Lower lobe of right lung (tissue), 2 donors: ENCODE results near the gene TXNDC17. TPM values are rescaled to one million over a fixed set of nuclear protein-coding genes. Genes with fewer than 3 reads are reported as not detected.

Experiments
- ATAC-seq, 2 donors: fragments of 200-7000 bp; cut with Tn5 transposase; one replicate each; pipeline ENCODE4 v1.9.1; 2020 to 2022; ENCODE audit warnings: mild to moderate bottlenecking in 2 of 2, moderate library complexity in 2 of 2
- DNase-seq: peaks from one replicate; pipeline ENCODE4 v3.0.0-alpha.2; 2020
- H3K27ac ChIP-seq: fragments of 200-600 bp; one replicate; pipeline ENCODE4 v1.8.0; 2022
- H3K27me3 ChIP-seq: fragments of 200-600 bp; one replicate; pipeline ENCODE4 v1.8.0; 2022; ENCODE audit warnings: low read depth
- H3K36me3 ChIP-seq: fragments of 200-600 bp; one replicate; pipeline ENCODE4 v1.8.0; 2022; ENCODE audit warnings: mild to moderate bottlenecking
- H3K4me1 ChIP-seq: fragments of 200-600 bp; one replicate; pipeline ENCODE4 v1.8.0; 2022
- H3K4me3 ChIP-seq: fragments of 200-600 bp; one replicate; pipeline ENCODE4 v1.8.0; 2022; ENCODE audit warnings: mild to moderate bottlenecking
- H3K9me3 ChIP-seq: fragments of 200-600 bp; one replicate; pipeline ENCODE4 v1.8.0; 2022
- intact Hi-C: fragments of 100-400 bp; cut with DNase I; formaldehyde crosslinking; loops from one replicate; pipeline ENCODE4 v1.11.0; 2022
- total RNA-seq: library from RNA; stranded (reverse); fragmentation: NEBNext Ultra II Directional; extraction: Animal tissue kit (Norgen Biotek cat#: 25700); gene quantifications from one replicate; pipeline ENCODE4 v1.2.1, GENCODE V29; 2021
- TF ChIP-seq, protein P1 (sequence below): fragments of 200-600 bp; IDR thresholded peaks from one replicate; pipeline ENCODE4 v1.8.0; 2022; ENCODE audit warnings: antibody characterized with exemption, mild to moderate bottlenecking
- donor health status: DM: no; HTN: yes; CAD: no; lungs with severe emphysema.

Gene TXNDC17
- total RNA-seq, 1 donor from 2014 or later = 50.4 TPM

DNA sequence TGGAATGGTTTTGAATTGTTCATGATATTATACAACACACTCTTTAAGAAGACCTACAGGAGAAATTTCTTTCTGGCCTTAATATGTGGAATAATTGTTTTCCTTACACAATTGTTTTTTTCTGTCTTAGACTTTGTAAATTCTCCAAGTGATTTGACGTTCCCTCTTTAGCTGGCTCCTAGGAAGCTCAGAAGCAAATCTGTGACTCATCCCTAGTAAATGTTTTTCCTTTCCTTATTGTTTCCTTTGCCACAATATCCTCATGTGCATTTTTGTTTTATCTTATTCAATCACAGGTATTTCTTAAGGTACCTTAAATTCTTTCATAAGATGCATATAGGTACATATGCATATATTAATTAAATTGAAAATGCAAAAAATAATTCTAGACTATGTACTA, 13.8 kb upstream of the TXNDC17 start:
- intact Hi-C loops = no loop called here
- H3K9me3 ChIP-seq = no peaks in the 10 kb centered on the region

DNA sequence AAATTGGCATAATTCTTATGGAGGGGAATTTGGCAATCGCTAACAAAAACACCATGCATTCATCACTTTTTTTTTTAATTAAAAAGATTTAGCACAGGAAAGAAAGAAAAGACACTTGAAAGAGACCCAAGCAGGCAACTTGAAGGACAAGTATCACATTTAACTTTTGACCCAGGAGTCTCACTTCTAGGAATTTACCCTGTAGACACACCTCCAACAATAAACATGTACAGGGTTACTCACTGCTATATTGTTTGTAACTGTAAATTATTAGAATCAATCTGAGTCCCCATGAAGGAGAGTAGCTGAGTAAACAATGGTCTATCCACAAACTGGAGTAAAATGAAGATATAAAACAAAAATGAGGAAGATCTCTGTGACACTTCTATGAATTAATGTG, 10.5 kb upstream of the TXNDC17 start:
- Histone ChIP-seq H3K36me3 (peaks cover 66% of the 10 kb centered on the region), H3K27ac (no peak overlapping the region), H3K4me3 (no peak overlapping the region), H3K9me3 (no peaks in the 10 kb centered on the region), H3K4me1 (no peaks in the 10 kb centered on the region), H3K27me3 (no peaks in the 10 kb centered on the region)
- TF ChIP-seq, protein P1, sequence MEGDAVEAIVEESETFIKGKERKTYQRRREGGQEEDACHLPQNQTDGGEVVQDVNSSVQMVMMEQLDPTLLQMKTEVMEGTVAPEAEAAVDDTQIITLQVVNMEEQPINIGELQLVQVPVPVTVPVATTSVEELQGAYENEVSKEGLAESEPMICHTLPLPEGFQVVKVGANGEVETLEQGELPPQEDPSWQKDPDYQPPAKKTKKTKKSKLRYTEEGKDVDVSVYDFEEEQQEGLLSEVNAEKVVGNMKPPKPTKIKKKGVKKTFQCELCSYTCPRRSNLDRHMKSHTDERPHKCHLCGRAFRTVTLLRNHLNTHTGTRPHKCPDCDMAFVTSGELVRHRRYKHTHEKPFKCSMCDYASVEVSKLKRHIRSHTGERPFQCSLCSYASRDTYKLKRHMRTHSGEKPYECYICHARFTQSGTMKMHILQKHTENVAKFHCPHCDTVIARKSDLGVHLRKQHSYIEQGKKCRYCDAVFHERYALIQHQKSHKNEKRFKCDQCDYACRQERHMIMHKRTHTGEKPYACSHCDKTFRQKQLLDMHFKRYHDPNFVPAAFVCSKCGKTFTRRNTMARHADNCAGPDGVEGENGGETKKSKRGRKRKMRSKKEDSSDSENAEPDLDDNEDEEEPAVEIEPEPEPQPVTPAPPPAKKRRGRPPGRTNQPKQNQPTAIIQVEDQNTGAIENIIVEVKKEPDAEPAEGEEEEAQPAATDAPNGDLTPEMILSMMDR = no peak
- intact Hi-C loops = no loop called here
- DNase-seq = no peak
- ATAC-seq = no peak

More for the DNA sequence above, 13.8 kb upstream of the TXNDC17 start:
- Histone ChIP-seq H3K36me3 (peaks cover 57% of the 10 kb centered on the region), H3K27me3 (no peaks in the 10 kb centered on the region), H3K4me1 (no peaks in the 10 kb centered on the region), H3K4me3 (no peak overlapping the region), H3K27ac (no peak overlapping the region)
- TF ChIP-seq, protein P1 = no peak
- DNase-seq = no peak
- ATAC-seq = no peak

DNA sequence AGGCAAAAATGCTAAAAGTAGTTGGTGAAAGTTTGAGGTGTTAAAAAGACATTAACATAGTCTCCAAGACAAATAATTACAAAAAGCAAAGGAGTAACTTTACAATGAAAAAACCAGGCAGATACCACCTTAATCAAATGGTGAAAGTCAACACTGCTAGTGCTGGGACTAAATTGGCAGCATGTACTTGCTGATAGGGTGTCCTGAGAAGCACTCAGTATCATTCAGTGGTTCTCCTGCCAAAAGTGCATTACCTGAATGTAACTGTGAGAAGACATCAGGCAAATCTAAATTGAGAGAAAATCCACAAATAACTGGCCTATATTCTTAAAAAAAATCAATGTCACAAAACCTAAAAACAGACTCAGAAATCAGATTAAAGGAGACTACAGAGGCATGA, 8.3 kb upstream of the TXNDC17 start:
- intact Hi-C loops = no loop called here
- Histone ChIP-seq H3K27me3 (no peaks in the 10 kb centered on the region), H3K4me3 (no peak overlapping the region), H3K36me3 (peaks cover 53% of the 10 kb centered on the region), H3K4me1 (no peaks in the 10 kb centered on the region), H3K9me3 (no peaks in the 10 kb centered on the region), H3K27ac (no peak overlapping the region)
- TF ChIP-seq, protein P1 = no peak
- ATAC-seq = no peak
- DNase-seq = no peak

DNA sequence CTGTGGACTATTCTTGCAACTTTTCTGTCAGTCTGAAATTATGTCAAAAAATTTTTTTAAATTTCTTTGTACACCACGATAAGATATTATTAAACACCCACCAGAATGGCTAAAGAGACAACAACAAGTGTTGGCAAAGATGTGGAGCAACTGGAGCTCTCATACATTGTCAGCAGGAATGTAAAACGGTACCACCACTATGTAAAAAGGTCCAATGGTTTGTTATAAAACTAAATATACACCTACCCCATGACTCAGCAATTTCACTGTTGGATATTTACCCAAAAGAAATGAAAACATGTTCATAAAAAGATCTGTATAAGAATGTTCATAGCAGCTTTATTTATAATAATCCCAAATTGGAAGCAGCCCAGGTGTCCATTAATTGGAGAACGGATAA, 7.6 kb upstream of the TXNDC17 start:
- TF ChIP-seq, protein P1 = no peak
- H3K36me3 ChIP-seq = peaks cover 46% of the 10 kb centered on the region
- no peak for ATAC-seq
- intact Hi-C loops = no loop called here
- no peaks in the 10 kb centered on the region for H3K27me3 ChIP-seq
- H3K9me3 ChIP-seq = no peaks in the 10 kb centered on the region
- no peak overlapping the region for H3K4me3 ChIP-seq
- DNase-seq = no peak
- no peak overlapping the region for H3K27ac ChIP-seq
- peaks cover 2% of the 10 kb centered on the region for H3K4me1 ChIP-seq

DNA sequence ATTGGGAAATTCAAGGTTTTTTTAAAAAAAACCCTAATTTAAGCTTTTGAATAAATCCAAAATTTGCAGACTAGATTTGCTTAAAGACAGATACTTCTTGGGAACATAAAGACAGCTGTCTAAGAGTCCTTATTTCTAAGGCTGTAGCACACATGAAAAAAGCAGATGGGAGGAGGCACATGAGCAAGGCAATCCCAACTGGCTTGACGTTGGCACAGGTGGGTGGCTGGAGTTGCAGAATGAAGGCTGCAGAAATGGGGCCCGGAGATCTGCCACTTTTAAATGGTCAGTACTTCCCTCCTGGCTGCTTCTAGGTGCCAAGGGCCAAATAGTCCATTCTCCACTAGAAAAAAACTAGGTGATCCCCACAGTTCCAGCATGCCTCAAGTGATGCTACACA, 4.8 kb upstream of the TXNDC17 start:
- TF ChIP-seq, protein P1 = no peak
- Histone ChIP-seq H3K27ac (no peak overlapping the region), H3K36me3 (peaks cover 39% of the 10 kb centered on the region), H3K27me3 (no peaks in the 10 kb centered on the region), H3K9me3 (no peaks in the 10 kb centered on the region), H3K4me3 (no peak overlapping the region), H3K4me1 (peaks cover 16% of the 10 kb centered on the region)
- intact Hi-C loops = no loop called here
- no peak for ATAC-seq
- DNase-seq = no peak
